Activated gamma-delta T cell treated with anti-CD3 and anti-CD28 coated beads, Interleukin-2, amount 50 U/mL, for 16 hours (primary cell): ENCODE results near the gene IL19.

Experiments
- DNase-seq: peaks from one replicate; pipeline ENCODE4 v3.0.0-alpha.2; 2020; ENCODE audit warnings: low read depth

Gene IL19

DNA sequence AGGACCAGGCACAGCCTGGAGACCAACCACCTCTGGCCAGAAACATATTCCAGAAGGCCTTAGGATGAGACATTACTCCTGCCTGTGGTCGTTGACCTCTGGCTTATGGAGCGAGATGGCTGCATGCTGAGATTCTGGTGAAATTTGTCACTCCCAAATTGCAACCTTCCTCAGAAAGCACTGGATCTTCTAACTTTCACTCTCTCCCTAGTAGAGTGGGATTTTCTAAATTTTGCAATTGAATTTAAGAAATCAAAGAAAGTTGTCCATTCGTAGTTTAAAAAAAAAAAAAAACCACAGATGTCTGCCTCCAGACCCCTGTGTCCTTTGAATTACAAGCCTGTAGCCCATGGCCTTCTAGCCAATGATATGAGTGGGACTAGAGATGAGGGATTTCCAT lies 30.3 kb downstream of the IL19 start:
- DNase-seq: no peak

- DNase-seq: no peak
Measured at GRCh38 chr1:206801467-206801866, 30.9 kb downstream of the IL19 start.

DNA sequence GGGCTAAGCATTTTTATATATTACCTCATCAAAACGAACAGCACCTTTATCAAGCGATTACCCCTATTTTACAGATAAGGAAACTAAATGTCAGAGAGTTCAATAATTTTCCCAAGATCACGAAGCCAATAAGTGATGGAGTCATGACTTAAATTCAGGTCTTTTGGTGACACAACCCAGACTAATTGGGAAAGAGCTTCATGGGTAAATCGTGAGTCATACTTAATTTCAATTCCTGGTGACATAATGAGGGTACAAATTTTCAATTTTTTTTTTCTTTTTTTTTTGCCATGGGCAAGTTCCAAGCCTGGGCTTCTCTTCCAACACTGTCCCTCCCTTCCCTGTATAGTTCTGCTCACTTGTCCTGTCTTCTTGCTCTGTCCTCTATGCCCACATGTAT lies 31.8 kb downstream of the IL19 start:
- DNase-seq: no peak

DNA sequence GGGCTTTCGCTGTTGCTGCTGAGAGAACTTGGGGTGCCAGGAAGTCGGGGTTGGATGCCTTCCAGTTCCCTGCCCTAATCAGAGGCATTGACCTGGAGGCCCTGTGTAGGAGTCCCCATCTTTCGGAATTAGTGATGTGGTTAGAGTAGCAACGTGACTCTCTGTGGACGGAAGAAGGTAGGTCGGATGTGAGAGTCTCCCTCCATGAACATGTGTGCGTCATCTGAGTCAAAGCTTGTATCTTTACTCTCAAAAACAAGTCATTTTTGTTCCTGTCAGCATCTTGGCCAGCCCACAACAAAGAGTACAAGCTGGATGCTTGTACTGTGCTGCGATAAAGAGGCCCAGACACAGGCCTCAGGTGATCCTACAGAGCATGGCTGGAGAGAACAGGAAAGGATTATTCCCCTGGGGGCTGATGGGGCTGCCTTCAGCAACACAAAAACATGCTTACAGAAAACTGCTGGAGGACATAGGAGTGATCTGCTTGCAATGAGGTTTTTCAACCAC lies 32.7 kb downstream of the IL19 start:
- DNase-seq: peak; percentile 69

DNA sequence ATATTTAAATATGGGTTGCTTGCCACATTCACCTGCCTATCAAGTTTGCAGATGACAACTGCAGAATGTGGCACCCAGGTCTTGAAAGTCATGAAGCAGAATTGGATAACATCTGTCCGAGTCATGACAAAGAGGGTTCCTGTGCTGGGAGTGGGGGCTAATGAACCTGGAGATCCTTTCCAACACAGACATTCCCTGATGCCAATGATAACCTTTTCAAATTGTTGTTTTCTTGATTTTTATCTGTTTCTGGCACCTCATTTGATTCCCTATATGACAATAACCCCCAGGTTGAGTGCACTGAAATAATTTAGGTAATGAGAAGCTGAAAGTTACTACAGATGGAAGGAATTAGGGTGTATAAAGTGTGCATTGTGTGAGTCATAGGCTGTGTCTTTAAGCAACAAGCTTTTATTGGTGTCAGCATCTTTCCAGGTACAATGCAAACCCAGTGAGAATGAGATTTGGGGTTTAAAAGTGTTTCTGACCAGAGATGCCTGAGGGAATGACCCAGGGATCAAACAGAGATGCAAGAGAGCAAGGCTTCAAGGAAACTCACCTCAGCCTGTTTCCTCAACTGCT lies 33.7 kb downstream of the IL19 start:
- DNase-seq: no peak

DNA sequence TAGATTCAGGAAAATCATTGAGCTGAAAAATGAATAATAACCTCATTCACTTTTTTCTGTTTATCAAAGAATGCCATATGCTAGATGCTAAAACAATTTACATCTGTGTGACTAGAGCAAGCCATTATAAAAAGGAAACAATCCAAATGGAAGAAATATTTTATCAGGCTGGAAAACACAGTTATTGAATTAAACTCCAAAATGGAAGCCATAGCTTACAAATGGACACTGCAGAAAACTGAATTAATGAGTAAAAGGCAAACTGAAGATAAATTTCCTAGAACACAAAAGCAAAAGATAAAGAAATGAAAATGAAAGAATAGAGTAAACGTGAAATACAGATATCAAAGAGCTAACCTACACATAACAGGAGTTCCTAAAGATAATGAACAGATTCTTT lies 34.8 kb downstream of the IL19 start:
- no peak for DNase-seq

DNA sequence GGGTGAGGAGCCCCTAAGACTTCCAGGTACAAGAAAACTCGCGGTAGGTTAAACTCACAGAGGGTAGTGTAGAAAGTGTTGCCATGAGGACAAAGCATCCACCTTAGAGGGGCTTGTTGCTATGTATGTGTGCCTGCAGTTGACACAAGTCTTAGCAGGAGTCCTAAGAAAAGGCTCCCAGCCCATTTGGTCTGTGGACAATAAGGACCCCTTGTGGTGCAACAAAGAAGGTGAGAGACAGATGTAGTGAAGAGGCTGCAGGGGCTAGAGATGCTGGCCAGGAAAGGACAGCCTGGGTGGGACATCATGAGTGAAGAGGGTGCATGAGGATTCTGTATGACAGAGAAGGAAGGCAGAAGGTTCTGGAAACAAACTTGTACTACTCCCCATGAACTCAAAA lies 38.0 kb downstream of the IL19 start:
- DNase-seq: no peak

- no peak for DNase-seq
Measured at GRCh38 chr1:206809504-206810084, 39.0 kb downstream of the IL19 start.

GRCh38 chr1:206812471-206812870 lies 41.9 kb downstream of the IL19 start:
- no peak for DNase-seq

GRCh38 chr1:206814716-206815341 lies 44.3 kb downstream of the IL19 start:
- DNase-seq: no peak

DNA sequence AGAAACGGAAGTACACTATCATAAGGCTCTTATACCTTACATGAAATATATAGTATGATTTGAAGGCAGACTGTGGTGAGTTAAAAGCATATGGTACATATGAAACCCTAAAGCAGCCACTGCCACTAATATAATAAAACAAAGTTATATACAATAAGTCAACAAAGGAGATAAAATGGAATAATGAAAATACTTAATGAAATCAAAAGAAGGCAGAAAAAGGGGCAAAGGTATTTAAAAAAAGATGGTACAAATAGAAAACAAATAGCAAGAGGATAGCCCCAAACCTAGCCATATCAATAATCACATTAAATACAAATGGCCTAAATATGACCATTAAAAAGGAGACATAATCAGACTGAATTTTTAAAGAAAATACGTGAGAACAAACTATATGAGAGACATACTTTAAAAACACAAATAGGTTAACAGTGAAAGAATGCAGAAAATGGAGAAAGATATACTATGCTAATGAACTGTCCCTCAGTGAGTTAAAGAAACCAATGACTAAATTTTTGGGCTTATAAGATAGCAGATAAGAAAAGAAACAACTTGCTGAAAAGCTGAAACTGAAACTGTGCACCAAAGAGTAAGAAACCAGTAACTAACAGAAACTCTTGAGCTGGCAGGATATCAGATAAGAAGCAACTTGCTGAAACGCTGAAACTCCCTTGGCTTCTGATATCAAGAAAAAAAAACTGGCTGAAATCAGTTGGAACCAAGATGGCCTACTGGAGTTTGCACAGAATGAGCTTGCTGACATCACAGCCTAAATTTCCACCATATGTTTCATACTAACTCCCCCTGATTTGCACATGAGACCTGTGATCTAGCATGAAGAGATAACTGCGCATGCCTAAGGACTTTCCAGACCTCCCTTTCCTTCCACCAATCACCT lies 46.1 kb downstream of the IL19 start:
- no peak for DNase-seq

- DNase-seq: no peak
Measured at GRCh38 chr1:206821493-206821892, 50.9 kb downstream of the IL19 start.

DNA sequence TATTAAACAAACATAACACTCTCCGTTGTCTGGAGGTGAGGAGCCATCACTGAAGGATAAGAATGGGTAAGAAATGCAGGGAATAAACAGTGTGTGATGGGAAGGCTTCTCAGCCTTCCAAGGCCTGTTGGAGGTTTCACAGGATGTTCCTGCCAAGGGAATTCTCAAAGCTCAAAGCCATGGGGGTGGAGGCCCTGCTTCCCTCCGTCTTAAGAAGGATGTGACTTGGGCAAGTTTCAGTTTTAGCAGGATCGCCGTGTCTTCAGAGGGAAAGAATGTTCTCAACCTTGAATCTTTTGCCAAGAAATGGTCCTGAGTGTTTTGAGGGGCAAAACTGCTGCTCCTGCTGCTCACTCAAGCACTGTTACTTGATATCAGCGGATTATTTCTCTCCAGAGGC lies 53.2 kb downstream of the IL19 start:
- no peak for DNase-seq

- no peak for DNase-seq
Measured at GRCh38 chr1:206824331-206824730, 53.8 kb downstream of the IL19 start.

DNA sequence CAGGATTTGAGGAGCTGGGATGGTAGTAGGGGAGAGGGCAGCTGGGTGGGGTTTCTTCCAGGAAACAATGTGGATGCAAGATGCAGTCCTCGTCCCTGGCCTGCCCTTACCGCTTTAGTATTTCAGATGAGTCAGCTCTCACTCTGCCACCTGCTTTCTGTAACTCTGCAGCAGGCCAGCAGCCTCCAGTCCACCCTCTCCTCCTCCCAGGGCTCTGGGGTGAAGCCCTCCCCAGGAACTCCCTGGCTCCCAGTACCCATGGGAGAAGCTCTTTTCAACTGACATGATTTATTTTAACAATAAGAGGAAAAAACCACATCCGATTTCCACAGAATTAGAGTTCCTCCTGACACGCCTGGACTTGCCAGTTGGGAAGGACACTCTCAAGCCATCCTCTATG lies 55.8 kb downstream of the IL19 start:
- DNase-seq: no peak

- DNase-seq: no peak
Measured at GRCh38 chr1:206828061-206828460, 57.5 kb downstream of the IL19 start.

DNA sequence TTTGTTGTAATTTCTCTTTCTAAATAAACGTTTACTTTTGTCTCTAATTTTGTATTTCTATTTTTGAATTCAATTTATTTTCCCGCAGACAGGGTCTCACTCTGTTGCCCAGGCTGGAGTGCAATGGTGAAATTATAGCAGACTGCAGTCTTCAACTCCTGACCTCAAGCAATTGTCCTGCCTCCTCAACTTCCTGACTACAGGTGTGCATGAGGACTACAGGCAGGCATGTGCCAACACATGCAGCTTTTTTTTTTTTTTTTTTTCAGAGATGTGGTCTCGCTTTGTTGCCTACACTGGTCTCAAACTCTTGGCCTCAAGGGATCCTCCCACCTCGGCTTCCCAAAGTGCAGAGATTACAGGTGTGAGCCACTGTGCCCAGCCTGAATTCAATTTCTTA lies 58.2 kb downstream of the IL19 start:
- no peak for DNase-seq

DNA sequence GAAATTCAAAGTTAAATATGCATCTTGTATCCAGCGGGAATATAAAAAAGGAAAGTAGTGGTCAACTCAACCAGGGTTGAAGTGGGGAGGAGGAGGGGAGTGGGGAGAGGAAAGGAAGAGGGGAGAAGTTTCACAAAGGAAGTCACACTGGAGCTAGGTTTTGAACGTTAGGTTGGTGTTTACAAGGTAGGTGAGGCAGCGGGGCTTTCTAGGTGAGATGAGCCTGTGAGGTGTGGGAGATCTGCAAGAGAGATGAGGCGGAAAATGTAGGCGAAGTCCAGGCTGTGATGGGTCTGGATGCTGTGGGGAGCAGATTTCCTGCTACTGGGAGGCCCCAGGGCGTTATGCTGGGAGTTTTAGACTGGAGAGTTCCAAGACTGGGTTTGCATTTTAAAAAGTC lies 58.7 kb downstream of the IL19 start:
- no peak for DNase-seq

DNA sequence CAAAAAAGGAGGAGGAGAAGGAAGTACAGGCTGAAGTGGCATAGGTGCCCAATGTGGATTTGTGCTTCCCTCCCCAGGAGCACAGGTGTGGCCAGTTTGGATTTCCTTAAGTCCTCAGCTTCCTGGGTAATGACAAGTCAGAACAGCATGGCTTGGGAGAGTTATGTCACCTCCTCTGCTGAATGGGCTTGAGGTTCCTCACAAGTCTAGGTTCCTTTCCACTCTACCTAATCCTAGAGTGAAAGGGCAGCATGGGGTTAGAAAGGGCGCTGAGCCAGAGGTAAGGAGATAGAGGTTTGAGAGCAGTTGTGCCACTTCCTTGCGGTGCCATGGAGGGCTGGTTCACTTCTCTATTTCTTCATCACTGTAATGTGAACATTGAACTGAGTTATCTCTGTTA lies 59.3 kb downstream of the IL19 start:
- no peak for DNase-seq

GRCh38 chr1:206831650-206832049 lies 61.1 kb downstream of the IL19 start:
- DNase-seq: no peak

DNA sequence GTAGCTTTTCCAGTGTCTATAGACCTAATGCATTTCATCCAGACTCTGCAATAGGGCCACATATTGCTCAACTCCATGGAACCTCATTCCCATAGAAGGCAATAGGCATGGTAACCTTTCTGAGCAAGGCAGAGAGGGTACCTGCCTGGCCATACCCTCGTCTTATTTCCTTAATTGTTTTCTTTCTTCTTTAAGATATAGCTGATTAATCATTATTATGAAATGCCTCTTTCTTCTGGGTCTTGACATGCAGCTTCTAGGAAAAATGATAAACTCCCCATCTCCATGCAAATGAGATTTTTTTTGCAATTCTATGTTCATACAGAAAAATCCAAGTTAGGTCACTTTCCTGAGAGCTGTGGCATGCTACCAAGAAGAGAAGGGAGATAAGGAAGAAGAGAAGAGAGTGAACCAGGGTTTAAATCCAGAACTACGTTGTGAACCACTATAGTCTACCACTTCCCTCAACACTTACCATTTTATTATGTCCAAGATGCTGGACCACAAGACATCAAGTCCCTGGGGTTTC lies 61.8 kb downstream of the IL19 start:
- DNase-seq: no peak

- DNase-seq: no peak
Measured at GRCh38 chr1:206833106-206833680, 62.6 kb downstream of the IL19 start.
